ENCODE measurements around the gene DMAC1.
A peak's percentile ranks its signal among the peaks of the same experiment; 100 is the strongest.

DMAC1 gene

GRCh38 chr9:7816021-7816420, 16.4 kb upstream of the DMAC1 start:
- no peak for DNase-seq (ENCODE audit: low read depth)
- TF ChIP-seq CTCF (IDR thresholded peaks at IDR 0.05; ENCODE audit: low read depth, low read length), result no peak
- TF ChIP-seq MAX (IDR thresholded peaks at IDR 0.05; ENCODE audit: low read depth, low read length), result no peak
- no peak for TF ChIP-seq MYC (IDR thresholded peaks at IDR 0.05; ENCODE audit: low read depth, low read length)
- TF ChIP-seq POLR2A (IDR thresholded peaks at IDR 0.05; ENCODE audit: extremely low read depth, insufficient read length), result no peak

GRCh38 chr9:7813030-7813429, 13.5 kb upstream of the DMAC1 start:
- H3K4me3 ChIP-seq (ENCODE audit: low read depth, low read length), result no peak overlapping the region
- TF ChIP-seq CTCF (IDR thresholded peaks at IDR 0.05; ENCODE audit: low read depth, low read length) (no peak), POLR2A (IDR thresholded peaks at IDR 0.05; ENCODE audit: extremely low read depth, insufficient read length) (no peak), MAX (IDR thresholded peaks at IDR 0.05; ENCODE audit: low read depth, low read length) (no peak), MYC (IDR thresholded peaks at IDR 0.05; ENCODE audit: low read depth, low read length) (no peak)
- DNase-seq (ENCODE audit: low read depth), result no peak

More at GRCh38 chr9:7816021-7816420, 16.4 kb upstream of the DMAC1 start:
- no peak overlapping the region for H3K4me3 ChIP-seq (ENCODE audit: low read depth, low read length)

GRCh38 chr9:7811677-7812076, 12.1 kb upstream of the DMAC1 start:
- no peak for TF ChIP-seq MYC (IDR thresholded peaks at IDR 0.05; ENCODE audit: low read depth, low read length)
- TF ChIP-seq POLR2A (IDR thresholded peaks at IDR 0.05; ENCODE audit: extremely low read depth, insufficient read length), result no peak
- TF ChIP-seq CTCF (IDR thresholded peaks at IDR 0.05; ENCODE audit: low read depth, low read length), result no peak
- no peak for TF ChIP-seq MAX (IDR thresholded peaks at IDR 0.05; ENCODE audit: low read depth, low read length)
- no peak for DNase-seq (ENCODE audit: low read depth)
- no peak overlapping the region for H3K4me3 ChIP-seq (ENCODE audit: low read depth, low read length)

GRCh38 chr9:7802666-7803065, 3.1 kb upstream of the DMAC1 start:
- H3K4me3 ChIP-seq (ENCODE audit: low read depth, low read length), result no peak overlapping the region
- no peak for DNase-seq (ENCODE audit: low read depth)
- TF ChIP-seq MAX (IDR thresholded peaks at IDR 0.05; ENCODE audit: low read depth, low read length) (no peak), POLR2A (IDR thresholded peaks at IDR 0.05; ENCODE audit: extremely low read depth, insufficient read length) (no peak), CTCF (IDR thresholded peaks at IDR 0.05; ENCODE audit: low read depth, low read length) (no peak), MYC (IDR thresholded peaks at IDR 0.05; ENCODE audit: low read depth, low read length) (no peak)

- TF ChIP-seq MAX (IDR thresholded peaks at IDR 0.05; ENCODE audit: low read depth, low read length), result no peak
- TF ChIP-seq MYC (IDR thresholded peaks at IDR 0.05; ENCODE audit: low read depth, low read length), result no peak
- TF ChIP-seq CTCF (IDR thresholded peaks at IDR 0.05; ENCODE audit: low read depth, low read length), result no peak
- TF ChIP-seq POLR2A (IDR thresholded peaks at IDR 0.05; ENCODE audit: extremely low read depth, insufficient read length), result no peak
- peak overlapping the region; percentile 75 for H3K4me3 ChIP-seq (ENCODE audit: low read depth, low read length)
- DNase-seq (ENCODE audit: low read depth), result no peak
Observed at GRCh38 chr9:7799944-7800285, 337 bp upstream of the DMAC1 start.

- no peak for TF ChIP-seq CTCF (IDR thresholded peaks at IDR 0.05; ENCODE audit: low read depth, low read length)
- no peak for DNase-seq (ENCODE audit: low read depth)
- H3K4me3 ChIP-seq (ENCODE audit: low read depth, low read length), result no peak overlapping the region
Observed at GRCh38 chr9:7794196-7794595, 5.4 kb downstream of the DMAC1 start.

Data from NB4 (cell line).